ENCODE results near the gene GPS1. TPM values are rescaled to one million over a fixed set of nuclear protein-coding genes. Genes with fewer than 3 reads are reported as not detected.

The GPS1 gene
- polyA plus RNA-seq, 1 experiment, result 131 TPM

GRCh38 chr17:82012640-82013295, 38.9 kb upstream of the GPS1 start:
- no peak for TF ChIP-seq CTCF (IDR thresholded peaks at IDR 0.05; ENCODE audit: insufficient read depth, low read depth, low read length)
- no peak overlapping the region for H3K4me3 ChIP-seq (ENCODE audit: low read depth, low read length)
- no peak for DNase-seq (ENCODE audit: low read depth)
- CTCF ChIA-PET, result interaction anchor here (0.9 to 2.4 kb wide), 5 partner anchors 8 to 146 kb away, joined by 3 to 16 read pairs (median 4); partner anchors contain the start of genes CENPX, LRRC45 and NOTUM
- POLR2A ChIA-PET, result interaction anchor here (0.5 kb wide), 1 partner anchor 70 kb away, joined by 3 read pairs; no protein-coding TSS in a partner anchor
- H3K27me3 ChIP-seq (ENCODE audit: control insufficient read depth, insufficient read depth, low read length), result no peaks in the 10 kb centered on the region
- H3K36me3 ChIP-seq (ENCODE audit: control insufficient read depth, insufficient read depth, low read length), result peaks cover 6% of the 10 kb centered on the region

- no peak overlapping the region for H3K4me3 ChIP-seq (ENCODE audit: low read depth, low read length)
- ChIA-PET CTCF (interaction anchor here (0.9 to 2.4 kb wide), 5 partner anchors 9 to 147 kb away, joined by 3 to 16 read pairs (median 4); partner anchors contain the start of genes CENPX, LRRC45 and NOTUM), POLR2A (interaction anchor here (0.5 kb wide), 1 partner anchor 71 kb away, joined by 3 read pairs; no protein-coding TSS in a partner anchor)
- H3K27me3 ChIP-seq (ENCODE audit: control insufficient read depth, insufficient read depth, low read length), result no peaks in the 10 kb centered on the region
- TF ChIP-seq CTCF (IDR thresholded peaks at IDR 0.05; ENCODE audit: insufficient read depth, low read depth, low read length), result no peak
- no peak for DNase-seq (ENCODE audit: low read depth)
- H3K36me3 ChIP-seq (ENCODE audit: control insufficient read depth, insufficient read depth, low read length), result peaks cover 10% of the 10 kb centered on the region
Observed at GRCh38 chr17:82013341-82013740, 38.4 kb upstream of the GPS1 start.

GRCh38 chr17:82013772-82014321, 37.9 kb upstream of the GPS1 start:
- ChIA-PET CTCF (interaction anchor here (1.1 to 11.6 kb wide), 5 partner anchors 8 to 56 kb away, joined by 3 to 218 read pairs (median 13); partner anchors contain the start of genes CENPX, LRRC45 and NOTUM), POLR2A (no interaction called here)
- Histone ChIP-seq H3K4me3 (ENCODE audit: low read depth, low read length) (no peak overlapping the region), H3K36me3 (ENCODE audit: control insufficient read depth, insufficient read depth, low read length) (peaks cover 10% of the 10 kb centered on the region), H3K27me3 (ENCODE audit: control insufficient read depth, insufficient read depth, low read length) (no peaks in the 10 kb centered on the region)
- no peak for DNase-seq (ENCODE audit: low read depth)
- TF ChIP-seq CTCF (IDR thresholded peaks at IDR 0.05; ENCODE audit: insufficient read depth, low read depth, low read length), result no peak

GRCh38 chr17:82014432-82014831, 37.3 kb upstream of the GPS1 start:
- no peak overlapping the region for H3K4me3 ChIP-seq (ENCODE audit: low read depth, low read length)

More at GRCh38 chr17:82014432-82014831, 37.3 kb upstream of the GPS1 start:
- POLR2A ChIA-PET, result no interaction called here
- CTCF ChIA-PET, result interaction anchor here (1.5 to 11.6 kb wide), 2 partner anchors 10 to 54 kb away, joined by 4 to 218 read pairs; partner anchors contain the start of gene NOTUM
- no peak for TF ChIP-seq CTCF (IDR thresholded peaks at IDR 0.05; ENCODE audit: insufficient read depth, low read depth, low read length)
- H3K36me3 ChIP-seq (ENCODE audit: control insufficient read depth, insufficient read depth, low read length), result peaks cover 15% of the 10 kb centered on the region
- DNase-seq (ENCODE audit: low read depth), result no peak
- no peaks in the 10 kb centered on the region for H3K27me3 ChIP-seq (ENCODE audit: control insufficient read depth, insufficient read depth, low read length)

Measured in BJ (cell line).